GM18505 (cell line): Measurements from ENCODE around the gene JUN.
A peak's percentile ranks its signal among the peaks of the same experiment; 100 is the strongest.

ENCODE experiments used
- ATAC-seq: cut with Tn5 transposase; IDR thresholded peaks from one replicate; pipeline ENCODE4 v1.9.1; 2021; ENCODE audit not compliant: unreplicated experiment
- POLR2A ChIP-seq: IDR thresholded peaks from 4 replicates; pipeline ENCODE4 v1.6.1; 2011; ENCODE audit warnings: borderline replicate concordance; ENCODE audit not compliant: insufficient read depth, insufficient read length; ENCODE audit errors: extremely low read depth

Gene JUN

GRCh38 chr1:58783993-58784757, at the start of gene JUN:
TSS of gene JUN (minus strand) at chr1:58784047. CDS start at chr1:58783070, 977 bp downstream.
- ATAC-seq, result peak; percentile 70
- TF ChIP-seq POLR2A, result peak; percentile 100

GRCh38 chr1:58833166-58833565, 49.3 kb upstream of the JUN start:
- no peak for TF ChIP-seq POLR2A
- no peak for ATAC-seq

GRCh38 chr1:58830291-58830690, 46.4 kb upstream of the JUN start:
- no peak for TF ChIP-seq POLR2A
- no peak for ATAC-seq

- TF ChIP-seq POLR2A, result no peak
- no peak for ATAC-seq
These were observed 46.0 kb upstream of the JUN start for GRCh38 chr1:58829866-58830265.

GRCh38 chr1:58827298-58827697, 43.5 kb upstream of the JUN start:
- no peak for ATAC-seq
- no peak for TF ChIP-seq POLR2A

- no peak for ATAC-seq
- no peak for TF ChIP-seq POLR2A
These were observed 41.0 kb upstream of the JUN start for GRCh38 chr1:58824753-58825389.

- TF ChIP-seq POLR2A, result no peak
- ATAC-seq, result no peak
These were observed 39.7 kb upstream of the JUN start for GRCh38 chr1:58823481-58824010.

GRCh38 chr1:58821309-58821708, 37.5 kb upstream of the JUN start:
- ATAC-seq, result no peak
- no peak for TF ChIP-seq POLR2A

- no peak for ATAC-seq
- no peak for TF ChIP-seq POLR2A
These were observed 35.1 kb upstream of the JUN start for GRCh38 chr1:58818976-58819375.

GRCh38 chr1:58818075-58818474, 34.2 kb upstream of the JUN start:
- ATAC-seq, result no peak
- no peak for TF ChIP-seq POLR2A

GRCh38 chr1:58816747-58817221, 32.9 kb upstream of the JUN start:
- ATAC-seq, result no peak
- TF ChIP-seq POLR2A, result no peak

- ATAC-seq, result peak; percentile 87
- peak; percentile 68 for TF ChIP-seq POLR2A
These were observed 32.4 kb upstream of the JUN start for GRCh38 chr1:58816072-58816746.

GRCh38 chr1:58815686-58816071, 31.8 kb upstream of the JUN start:
- no peak for ATAC-seq

GRCh38 chr1:58815069-58815685, 31.3 kb upstream of the JUN start:
- TF ChIP-seq POLR2A, result peak; percentile 52
- peak; percentile 54 for ATAC-seq

More at GRCh38 chr1:58815686-58816071, 31.8 kb upstream of the JUN start:
- TF ChIP-seq POLR2A, result no peak
